ENCODE data around the gene KLF13. TPM values are rescaled to one million over a fixed set of nuclear protein-coding genes. Genes with fewer than 3 reads are reported as not detected.

Gene KLF13
- total RNA-seq, 1 donor from 2014 or later: 141 TPM

DNA sequence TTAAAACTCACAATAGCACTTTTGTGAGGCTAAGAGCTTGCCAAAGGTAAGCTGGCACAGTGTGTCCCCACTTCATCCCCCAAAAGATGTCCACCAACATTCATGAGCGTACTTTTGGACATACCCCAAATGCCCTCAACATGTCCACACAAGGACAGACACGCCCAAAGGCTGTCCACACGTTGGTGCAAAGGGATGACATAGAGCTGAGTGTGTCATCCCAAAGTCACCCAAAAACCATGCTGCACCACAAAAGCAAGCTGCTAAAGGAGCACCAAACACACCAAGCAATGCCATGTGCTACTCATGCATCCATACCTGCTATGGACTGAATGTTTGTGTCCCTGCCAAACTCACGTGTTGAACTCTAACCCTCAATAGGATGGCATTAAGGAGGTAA, 57.9 kb downstream of the KLF13 start:
- TF ChIP-seq, protein P1, sequence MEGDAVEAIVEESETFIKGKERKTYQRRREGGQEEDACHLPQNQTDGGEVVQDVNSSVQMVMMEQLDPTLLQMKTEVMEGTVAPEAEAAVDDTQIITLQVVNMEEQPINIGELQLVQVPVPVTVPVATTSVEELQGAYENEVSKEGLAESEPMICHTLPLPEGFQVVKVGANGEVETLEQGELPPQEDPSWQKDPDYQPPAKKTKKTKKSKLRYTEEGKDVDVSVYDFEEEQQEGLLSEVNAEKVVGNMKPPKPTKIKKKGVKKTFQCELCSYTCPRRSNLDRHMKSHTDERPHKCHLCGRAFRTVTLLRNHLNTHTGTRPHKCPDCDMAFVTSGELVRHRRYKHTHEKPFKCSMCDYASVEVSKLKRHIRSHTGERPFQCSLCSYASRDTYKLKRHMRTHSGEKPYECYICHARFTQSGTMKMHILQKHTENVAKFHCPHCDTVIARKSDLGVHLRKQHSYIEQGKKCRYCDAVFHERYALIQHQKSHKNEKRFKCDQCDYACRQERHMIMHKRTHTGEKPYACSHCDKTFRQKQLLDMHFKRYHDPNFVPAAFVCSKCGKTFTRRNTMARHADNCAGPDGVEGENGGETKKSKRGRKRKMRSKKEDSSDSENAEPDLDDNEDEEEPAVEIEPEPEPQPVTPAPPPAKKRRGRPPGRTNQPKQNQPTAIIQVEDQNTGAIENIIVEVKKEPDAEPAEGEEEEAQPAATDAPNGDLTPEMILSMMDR (IDR thresholded peaks at IDR 0.05; ENCODE audit: partially characterized antibody, unreplicated experiment): no peak
- Mint-ChIP-seq H3K36me3 (ENCODE audit: unreplicated experiment) (peaks cover 13% of the 10 kb centered on the region), H3K27me3 (ENCODE audit: unreplicated experiment) (peaks cover 14% of the 10 kb centered on the region), H3K27ac (ENCODE audit: unreplicated experiment) (no peak overlapping the region), H3K4me1 (ENCODE audit: low read depth, unreplicated experiment) (peaks cover 9% of the 10 kb centered on the region), H3K9me3 (ENCODE audit: unreplicated experiment) (peaks cover 31% of the 10 kb centered on the region), H3K4me3 (ENCODE audit: unreplicated experiment) (no peak overlapping the region)
- DNase-seq: no peak

DNA sequence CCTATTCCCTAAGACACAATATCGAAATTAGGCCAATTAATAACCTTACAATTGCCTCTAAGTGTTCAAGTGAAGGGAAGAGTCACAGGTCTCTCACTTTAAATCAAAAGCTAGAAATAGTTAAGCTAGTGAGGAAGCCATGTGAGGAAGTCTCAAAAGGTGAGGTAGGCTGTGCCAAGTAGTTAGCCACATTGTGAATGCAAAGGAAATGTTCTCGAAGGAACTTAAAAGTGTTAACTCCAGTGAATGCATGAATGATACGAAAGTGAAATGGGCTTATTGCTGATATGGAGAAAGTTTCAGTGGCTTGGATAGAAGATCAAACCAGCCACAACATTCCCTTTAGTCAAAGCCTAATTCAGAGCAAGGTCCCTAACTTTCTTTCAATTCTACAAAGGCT, 59.1 kb downstream of the KLF13 start:
- H3K27me3 Mint-ChIP-seq (ENCODE audit: unreplicated experiment): peaks cover 10% of the 10 kb centered on the region
- H3K27ac Mint-ChIP-seq (ENCODE audit: unreplicated experiment): no peak overlapping the region
- TF ChIP-seq, protein P1 (IDR thresholded peaks at IDR 0.05; ENCODE audit: partially characterized antibody, unreplicated experiment): no peak
- H3K4me3 Mint-ChIP-seq (ENCODE audit: unreplicated experiment): no peak overlapping the region
- peaks cover 26% of the 10 kb centered on the region for H3K9me3 Mint-ChIP-seq (ENCODE audit: unreplicated experiment)
- H3K4me1 Mint-ChIP-seq (ENCODE audit: low read depth, unreplicated experiment): peaks cover 9% of the 10 kb centered on the region
- H3K36me3 Mint-ChIP-seq (ENCODE audit: unreplicated experiment): peaks cover 21% of the 10 kb centered on the region
- no peak for DNase-seq

DNA sequence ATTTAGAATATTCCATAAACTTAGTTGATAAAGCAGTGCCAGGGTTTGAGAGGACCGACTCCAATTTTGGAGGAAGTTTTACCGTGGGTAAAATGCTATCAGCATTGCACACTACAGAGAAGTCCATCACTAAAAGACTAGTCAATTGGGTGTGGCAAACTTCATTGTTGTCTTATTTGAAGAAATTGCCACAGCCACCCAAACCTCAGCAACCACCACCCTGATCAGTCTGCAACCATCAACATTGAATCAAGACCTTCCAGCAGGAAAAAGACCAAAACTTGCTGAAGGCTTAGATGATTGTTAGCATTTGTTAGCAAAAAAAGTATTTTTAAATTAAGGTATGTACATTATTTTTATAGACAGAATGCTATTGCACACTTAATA, 60.5 kb downstream of the KLF13 start:
- Mint-ChIP-seq H3K27ac (ENCODE audit: unreplicated experiment) (peak overlapping the region; percentile 8), H3K27me3 (ENCODE audit: unreplicated experiment) (peaks cover 10% of the 10 kb centered on the region), H3K9me3 (ENCODE audit: unreplicated experiment) (peaks cover 22% of the 10 kb centered on the region), H3K36me3 (ENCODE audit: unreplicated experiment) (peaks cover 14% of the 10 kb centered on the region), H3K4me3 (ENCODE audit: unreplicated experiment) (no peak overlapping the region), H3K4me1 (ENCODE audit: low read depth, unreplicated experiment) (peaks cover 9% of the 10 kb centered on the region)
- DNase-seq: no peak
- TF ChIP-seq, protein P1 (IDR thresholded peaks at IDR 0.05; ENCODE audit: partially characterized antibody, unreplicated experiment): no peak

DNA sequence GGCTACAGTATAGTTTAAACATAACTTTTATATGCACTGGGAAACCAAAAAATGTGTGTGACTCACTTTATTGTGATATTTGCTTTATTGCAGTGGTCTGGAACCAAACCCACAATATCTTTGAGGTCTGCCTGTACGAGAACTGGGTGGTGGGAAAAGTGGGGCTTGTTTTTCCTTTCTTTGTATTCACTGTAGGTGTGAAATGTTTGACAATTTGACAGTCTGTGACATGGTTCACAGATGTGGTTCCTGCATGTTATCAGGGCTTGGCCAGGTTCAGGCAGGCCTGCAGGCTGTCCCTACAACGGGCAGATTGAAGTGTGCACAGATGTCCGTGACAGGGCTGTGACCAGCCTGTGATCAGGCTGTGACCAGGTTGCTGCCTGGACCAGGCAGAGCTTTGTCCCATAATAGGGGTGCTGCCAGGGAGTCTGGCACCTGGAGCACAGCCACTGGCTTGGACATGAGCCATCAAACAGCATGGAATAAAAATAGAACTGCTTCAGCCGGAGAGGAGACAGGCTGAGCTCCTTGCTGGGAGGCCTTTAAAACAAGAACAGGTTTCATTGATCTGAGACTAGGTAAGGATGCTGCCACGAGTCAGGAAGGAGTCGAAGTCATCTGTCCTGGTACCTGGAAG, 61.0 kb downstream of the KLF13 start:
- TF ChIP-seq, protein P1 (IDR thresholded peaks at IDR 0.05; ENCODE audit: partially characterized antibody, unreplicated experiment): no peak
- DNase-seq: peak; percentile 51
- H3K27me3 Mint-ChIP-seq (ENCODE audit: unreplicated experiment): peaks cover 10% of the 10 kb centered on the region
- H3K4me3 Mint-ChIP-seq (ENCODE audit: unreplicated experiment): peak overlapping the region; percentile 31
- peaks cover 9% of the 10 kb centered on the region for H3K4me1 Mint-ChIP-seq (ENCODE audit: low read depth, unreplicated experiment)
- peak overlapping the region; percentile 89 for H3K27ac Mint-ChIP-seq (ENCODE audit: unreplicated experiment)
- peaks cover 14% of the 10 kb centered on the region for H3K36me3 Mint-ChIP-seq (ENCODE audit: unreplicated experiment)
- H3K9me3 Mint-ChIP-seq (ENCODE audit: unreplicated experiment): peaks cover 22% of the 10 kb centered on the region

DNA sequence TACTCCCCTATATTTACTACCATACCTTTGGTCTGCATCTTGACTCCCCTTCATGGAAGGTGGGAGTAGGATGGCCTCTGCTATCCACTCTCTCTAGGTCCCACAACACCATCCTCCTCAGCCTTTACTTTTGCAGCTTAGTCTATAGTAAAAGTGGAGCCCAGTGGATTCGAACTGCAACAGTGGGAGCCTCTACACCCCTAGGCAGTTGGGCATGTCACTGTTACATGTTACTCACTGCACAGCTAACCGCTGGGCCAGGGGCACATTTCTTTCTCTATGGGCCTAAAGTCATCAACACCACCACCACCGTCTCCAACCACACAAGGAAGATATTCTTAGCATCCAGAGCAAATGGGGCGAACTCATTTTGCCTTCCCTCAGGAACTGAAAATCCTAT, 62.9 kb downstream of the KLF13 start:
- TF ChIP-seq, protein P1 (IDR thresholded peaks at IDR 0.05; ENCODE audit: partially characterized antibody, unreplicated experiment): no peak
- peaks cover 12% of the 10 kb centered on the region for H3K4me1 Mint-ChIP-seq (ENCODE audit: low read depth, unreplicated experiment)
- no peak overlapping the region for H3K27ac Mint-ChIP-seq (ENCODE audit: unreplicated experiment)
- peaks cover 14% of the 10 kb centered on the region for H3K36me3 Mint-ChIP-seq (ENCODE audit: unreplicated experiment)
- H3K9me3 Mint-ChIP-seq (ENCODE audit: unreplicated experiment): peaks cover 19% of the 10 kb centered on the region
- H3K4me3 Mint-ChIP-seq (ENCODE audit: unreplicated experiment): no peak overlapping the region
- no peak for DNase-seq
- peaks cover 8% of the 10 kb centered on the region for H3K27me3 Mint-ChIP-seq (ENCODE audit: unreplicated experiment)
